GM21447 (cell line): ENCODE results near the gene CHP2.
"Not testable (repeated sequence)": the region's sequence is repeated elsewhere in the genome, so short reads cannot be mapped to it uniquely, and the experiment has no call there.

Source experiments
- ATAC-seq: cut with Tn5 transposase; IDR thresholded peaks from one replicate; pipeline ENCODE4 v1.9.1; 2021; ENCODE audit not compliant: unreplicated experiment

The CHP2 gene

DNA sequence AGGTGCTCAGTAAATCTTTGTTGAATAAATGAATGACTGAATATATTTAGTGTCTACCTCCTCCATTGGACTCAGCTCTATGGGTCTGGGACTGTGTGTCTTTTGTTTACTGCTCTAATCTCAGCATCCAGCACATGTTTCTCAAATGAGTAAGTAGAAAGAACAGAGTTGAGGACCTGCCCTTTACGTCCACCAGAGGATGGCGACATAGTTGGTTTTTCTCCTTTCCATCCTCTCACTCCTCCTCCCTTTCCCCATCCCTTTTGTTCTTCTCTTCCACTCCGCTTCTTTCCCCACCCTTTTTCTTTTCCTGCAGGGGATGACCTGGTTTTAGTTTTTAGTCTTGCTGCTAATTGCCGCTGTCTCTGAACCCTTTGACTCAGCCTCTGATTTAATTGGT lies 12.1 kb upstream of the CHP2 start:
- no peak for ATAC-seq

DNA sequence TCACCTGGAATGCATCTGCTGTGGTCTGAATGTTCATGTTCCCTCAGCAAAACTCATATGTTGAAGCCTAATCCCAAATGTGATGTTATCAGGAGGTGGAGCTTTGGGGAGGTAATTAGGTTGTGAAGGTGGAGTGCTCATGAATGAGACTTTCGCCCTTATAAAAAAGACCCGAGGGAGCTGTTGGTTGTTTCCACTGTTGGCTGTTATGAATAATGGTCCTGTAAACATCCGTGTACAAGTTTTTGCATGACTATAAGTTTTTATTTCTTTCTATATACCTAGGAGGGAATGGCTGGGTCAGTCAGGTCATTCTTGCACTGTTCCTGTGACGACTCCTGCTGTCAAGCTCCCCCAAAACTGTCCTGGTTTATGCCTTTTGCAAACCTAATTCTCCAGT lies 9.6 kb upstream of the CHP2 start:
- ATAC-seq, result no peak

DNA sequence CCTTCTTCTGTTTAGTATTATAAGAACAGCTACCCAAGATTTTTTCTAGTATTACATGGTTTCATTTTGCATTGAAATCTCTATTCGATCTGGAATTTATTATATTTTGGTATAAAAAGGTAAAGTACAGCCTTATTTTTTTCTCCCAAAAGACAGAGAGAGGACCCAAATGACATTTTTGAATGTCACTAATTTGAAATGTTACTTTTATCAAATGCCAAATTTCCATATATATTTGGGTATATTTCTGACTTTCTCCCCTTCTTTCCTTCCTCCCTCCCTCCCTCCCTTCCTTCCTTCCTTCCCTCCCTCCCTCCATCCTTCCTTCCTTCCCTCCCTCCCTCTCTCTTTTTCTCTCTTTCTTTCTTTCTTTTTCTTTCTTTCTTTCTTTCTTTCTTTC lies 6.2 kb upstream of the CHP2 start:
- ATAC-seq, result no peak

DNA sequence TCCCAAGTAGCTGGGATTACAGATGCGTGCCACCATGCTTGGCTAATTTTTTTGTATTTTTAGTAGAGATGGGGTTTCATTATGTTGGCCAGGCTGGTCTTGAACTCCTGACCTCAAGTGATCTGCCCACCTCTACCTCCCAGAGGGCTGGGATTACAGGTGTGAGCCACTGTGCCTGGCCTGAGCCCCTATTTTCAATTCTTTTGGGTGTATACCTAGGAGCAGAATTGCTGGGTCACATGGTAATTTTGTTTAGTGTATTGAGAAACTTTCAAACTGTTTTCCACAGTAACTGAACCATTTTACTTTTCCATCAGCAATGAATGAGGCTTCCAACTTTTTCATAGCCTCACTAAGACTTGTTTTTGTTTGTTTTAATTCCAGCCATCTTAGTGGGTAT lies 3.8 kb upstream of the CHP2 start:
- not testable (repeated sequence) for ATAC-seq

DNA sequence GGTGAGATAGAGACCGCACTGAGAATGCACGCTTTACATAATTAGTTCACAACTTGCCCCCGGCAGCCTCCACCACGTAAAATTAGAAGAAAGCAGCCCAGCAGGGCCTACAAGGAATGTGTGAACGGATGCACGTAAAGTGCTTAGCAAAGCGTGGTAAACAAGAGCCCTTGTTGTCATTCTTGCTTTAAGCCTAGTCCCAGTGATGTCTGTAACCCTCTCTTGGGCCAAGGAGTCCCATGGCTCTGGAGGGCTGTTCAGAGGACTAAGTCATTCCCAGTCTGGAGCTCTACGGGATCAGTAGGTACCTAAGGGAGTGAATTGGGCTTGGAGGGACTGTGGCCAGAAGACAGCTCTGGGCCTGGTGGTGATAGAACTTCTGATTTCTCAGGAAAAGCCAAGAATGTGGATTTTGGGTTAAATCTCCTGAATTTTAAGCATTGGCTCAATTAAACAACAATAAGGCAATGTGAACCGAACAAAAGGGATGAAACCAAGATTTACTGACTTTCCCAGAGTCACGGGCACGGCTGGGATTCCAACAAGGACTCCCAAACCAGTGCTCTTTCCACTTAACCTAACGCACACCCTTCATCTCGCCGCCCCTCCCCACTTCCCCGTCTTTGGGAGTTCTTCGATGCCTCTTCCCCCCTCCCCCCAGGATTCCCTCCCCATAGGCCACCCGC lies 775 bp upstream of the CHP2 start:
- no peak for ATAC-seq

DNA sequence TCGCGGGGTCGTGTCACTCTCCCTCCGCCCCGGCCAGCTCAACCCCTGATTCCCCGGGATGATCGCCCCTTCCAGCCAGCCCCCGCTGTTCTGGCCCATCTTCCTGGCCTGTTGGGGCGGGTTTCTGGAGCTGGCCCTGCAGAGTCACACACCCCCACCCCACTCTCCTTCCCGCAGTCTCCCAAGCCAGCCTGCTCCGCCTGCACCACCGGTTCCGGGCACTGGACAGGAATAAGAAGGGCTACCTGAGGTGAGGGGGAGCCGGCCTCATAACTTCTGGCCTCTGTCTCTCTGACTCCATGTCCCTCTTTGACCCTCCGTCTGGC lies 621 bp downstream of the CHP2 start:
- ATAC-seq, result no peak

DNA sequence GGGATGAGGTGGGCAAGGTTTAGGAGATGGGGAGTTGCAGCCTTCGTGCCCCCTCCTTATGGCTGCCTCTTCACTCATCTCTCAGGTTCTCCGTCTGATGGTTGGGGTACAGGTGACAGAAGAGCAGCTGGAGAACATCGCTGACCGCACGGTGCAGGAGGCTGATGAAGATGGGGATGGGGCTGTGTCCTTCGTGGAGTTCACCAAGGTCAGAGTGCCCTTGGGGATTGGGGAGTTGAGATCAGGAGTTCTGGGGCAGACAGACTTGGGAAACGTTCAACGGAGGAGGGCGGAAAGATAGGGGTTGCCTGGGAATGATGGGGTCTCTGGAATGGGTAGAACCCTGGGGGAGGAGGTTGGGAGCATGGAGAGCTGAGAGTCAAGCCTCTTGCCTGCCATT lies 2.3 kb downstream of the CHP2 start:
- no peak for ATAC-seq

DNA sequence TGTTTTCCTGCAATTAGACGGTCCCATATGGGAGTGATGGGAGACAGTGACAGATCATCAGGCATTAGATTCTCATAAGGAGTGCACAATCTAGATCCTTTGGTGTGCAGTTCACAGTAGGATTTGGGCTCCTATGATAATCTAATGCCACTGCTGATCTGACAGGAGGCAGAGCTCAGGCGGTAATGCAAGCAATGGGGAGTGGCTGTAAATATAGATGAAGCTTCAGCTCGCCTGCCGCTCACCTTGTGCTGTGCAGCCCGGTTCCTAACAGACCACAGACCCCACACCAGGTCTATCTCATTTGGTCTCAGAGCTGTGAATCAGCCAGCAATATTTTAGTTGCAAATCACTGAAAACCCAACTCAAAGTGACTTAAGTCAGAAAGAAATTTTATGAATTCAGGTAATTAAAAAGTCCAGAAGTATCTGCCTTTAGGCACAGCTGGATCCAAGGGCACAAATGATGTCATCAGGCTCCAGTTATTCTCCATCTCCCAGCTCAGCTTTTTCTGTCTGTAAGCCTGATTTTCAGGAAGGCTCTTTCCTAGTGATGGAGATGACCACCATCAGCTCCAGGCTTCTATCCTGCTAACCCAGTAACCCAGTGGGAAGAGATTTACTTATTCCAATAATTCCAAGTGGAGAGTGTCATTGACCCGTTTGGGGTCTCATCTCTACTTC lies 3.3 kb downstream of the CHP2 start:
- ATAC-seq, result no peak

DNA sequence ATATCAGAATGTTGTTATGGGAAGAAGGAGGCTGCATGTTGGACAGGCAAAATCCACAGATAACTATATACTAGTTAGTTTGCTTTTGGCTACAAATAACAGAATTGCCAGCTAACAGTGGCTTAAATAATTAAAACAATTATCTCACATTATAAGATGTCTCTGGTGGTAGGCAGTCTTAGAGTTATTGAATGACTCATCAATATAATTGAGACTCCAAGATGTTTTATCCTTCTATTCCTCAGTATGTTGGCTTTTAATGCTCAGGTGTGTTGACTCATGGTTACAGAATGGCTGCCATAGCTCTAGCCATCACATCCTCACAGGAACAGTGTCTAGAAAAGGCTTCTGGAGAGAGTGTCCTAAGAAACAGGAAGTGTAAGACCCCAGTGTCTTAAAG lies 11.1 kb downstream of the CHP2 start:
- ATAC-seq, result no peak

DNA sequence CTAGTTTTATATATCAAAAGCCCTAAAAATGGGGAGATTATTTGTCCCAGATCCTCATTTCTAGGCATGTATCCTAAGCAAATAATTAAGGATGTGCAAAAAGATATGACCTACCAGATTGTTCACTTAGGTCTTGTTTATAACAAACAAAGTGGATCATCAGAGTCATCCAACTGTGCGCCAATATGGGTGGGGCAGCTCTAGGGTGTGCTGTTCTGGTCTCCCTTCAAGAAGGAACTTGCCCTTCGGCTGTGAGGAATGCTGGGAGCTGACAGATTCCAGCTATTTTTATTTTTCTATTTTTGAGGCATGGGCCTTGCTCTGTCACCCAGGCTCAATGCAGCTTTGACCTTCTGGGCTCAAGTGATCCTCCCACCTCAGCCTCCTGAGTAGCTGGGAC lies 13.8 kb downstream of the CHP2 start:
- ATAC-seq, result no peak

DNA sequence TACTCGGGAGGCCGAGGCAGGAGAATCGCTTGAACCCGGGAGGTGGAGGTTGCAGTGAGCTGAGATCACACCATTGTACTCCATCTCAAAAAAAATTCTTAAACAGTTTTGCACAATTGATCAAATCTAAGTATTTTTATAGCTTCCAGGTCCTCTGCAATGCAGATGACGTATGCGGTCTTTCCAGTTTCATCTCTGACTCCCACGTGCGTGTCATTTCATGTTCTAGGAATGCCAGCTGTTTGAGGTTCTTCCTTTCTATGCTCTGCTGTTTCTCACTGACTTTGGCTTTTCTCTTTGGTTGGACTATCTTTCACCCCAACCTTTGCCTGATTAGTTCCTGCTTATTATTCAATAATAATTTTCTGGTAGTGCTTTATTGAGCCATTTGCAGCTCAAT lies 16.2 kb downstream of the CHP2 start:
- ATAC-seq, result no peak

DNA sequence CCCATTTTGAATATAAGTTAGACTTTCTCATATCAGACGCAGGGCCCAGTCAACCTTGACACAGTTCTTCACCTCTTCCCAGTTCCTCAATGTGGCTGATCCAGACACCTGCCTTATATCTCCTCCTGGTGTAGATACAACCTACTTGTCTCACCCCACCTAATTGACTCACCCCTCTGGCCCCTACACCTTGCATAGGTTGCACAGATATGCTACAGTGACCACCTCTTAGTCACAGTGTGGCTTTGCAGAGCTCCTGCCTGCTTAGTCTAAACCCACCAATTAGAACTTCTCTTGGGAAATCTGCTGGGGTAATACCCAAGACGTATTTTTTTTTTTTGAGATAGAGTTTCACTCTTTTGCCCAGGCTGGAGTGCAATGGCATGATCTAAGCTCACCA lies 16.8 kb downstream of the CHP2 start:
- ATAC-seq, result no peak

DNA sequence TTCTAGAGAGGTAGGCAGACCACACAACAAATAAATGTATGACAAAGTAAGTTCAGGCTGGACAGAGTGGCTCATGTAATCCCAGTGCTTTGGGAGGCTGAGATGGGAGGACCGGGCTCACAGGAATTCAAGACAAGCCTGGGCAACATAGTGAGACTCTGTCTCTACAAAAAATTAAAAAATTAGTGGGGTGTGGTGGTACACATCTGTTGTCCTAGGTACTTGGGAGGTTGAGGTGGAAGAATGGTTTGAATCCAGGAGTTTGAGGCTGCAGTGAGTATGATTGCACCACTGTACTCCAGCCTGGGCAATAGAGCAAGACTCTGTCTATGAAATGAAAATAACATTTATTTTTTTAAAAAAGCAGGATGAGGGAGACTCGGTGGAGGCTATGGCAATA lies 18.5 kb downstream of the CHP2 start:
- ATAC-seq, result no peak

DNA sequence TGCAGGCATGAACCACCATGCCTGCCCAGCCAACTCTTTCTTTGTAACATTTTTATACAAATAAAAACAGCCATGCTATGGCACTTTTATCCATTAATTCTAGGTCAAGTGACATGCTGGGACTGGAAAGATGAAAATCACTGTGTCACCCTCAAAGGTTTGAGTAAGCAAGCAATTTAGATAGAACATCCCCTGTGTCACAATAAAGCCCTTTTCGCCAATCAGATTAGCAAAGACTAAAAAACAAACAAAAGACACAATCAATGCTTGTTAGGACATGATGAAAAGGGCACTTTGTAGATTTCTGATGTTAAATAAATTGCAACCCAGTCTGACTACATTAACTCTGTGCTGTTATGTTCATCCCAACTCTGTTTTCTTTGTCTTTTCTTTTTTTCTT lies 26.4 kb downstream of the CHP2 start:
- ATAC-seq, result no peak

DNA sequence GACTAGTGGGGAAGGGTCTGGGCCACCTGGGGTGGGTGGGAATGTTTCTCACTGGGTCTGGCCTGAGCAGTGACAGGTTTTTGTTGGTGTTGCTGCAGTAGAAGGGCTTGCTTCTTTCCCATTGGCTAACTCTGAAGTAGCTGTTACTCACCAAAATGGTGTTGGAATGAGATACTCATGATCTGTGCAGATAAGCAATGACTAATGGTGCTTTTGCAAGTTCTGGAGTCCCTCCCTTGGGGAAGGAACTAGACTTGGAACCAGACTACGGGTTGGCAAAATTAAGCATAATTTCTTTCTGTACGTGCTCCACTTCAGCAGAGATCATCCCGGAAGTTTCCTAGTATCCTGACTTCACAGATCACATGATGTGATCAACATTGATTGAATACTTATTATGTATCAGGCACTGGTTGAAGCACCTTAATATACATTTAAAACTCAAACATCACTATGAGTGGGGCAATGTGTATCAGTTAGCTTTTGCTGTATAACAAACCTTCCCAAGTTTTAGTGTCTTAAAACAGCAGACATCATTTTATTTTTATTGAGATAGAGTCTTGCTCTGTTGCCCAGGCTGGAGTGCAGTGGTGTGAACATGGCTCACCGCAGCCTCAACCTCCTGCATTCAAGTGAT lies 30.1 kb downstream of the CHP2 start:
- no peak for ATAC-seq

DNA sequence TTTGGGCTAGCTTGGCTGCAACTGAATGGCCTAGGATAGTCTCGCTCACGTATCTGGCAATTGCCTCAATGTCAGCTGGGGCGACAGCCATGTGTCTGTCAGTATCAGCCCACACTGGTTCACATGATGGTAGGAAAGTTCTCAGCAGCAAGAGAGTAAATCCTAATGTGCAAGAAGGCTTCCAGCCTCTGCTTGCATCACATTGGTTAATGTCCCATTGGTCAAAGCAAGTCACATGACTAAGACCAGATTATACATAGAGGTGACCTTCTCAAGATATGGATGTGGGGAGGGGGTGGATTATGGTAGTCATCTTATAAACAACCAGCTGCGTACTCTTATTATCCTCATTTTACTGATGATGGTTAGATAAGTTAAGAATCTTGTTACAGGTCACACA lies 31.0 kb downstream of the CHP2 start:
- ATAC-seq, result no peak

DNA sequence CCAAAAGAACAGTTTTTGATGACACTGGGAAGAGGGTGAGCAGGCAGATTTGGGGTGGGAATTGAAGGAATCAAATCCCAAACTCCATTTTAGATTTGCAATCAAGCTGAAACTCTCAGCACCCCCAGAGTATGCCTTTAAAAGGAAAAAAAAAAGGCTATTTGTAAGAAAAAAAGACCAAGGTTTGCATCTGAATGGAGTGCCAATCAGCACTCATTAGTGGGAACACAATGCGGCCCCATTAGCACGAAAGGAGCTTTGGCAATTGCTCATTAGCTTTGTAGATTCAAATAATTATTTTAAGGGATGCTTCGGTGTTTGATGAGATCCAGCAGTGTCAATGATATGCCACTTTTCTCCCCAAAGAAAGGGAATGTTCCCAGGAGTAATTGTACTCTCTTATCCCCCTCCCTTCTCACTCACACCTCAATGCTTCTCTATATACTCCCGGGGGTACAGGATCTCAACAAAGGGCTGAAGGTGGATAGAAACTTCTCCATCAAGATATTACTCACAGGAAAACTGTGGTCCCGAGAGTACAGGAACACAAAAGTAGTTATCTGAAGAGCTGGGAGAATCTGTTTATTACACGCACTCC lies 32.2 kb downstream of the CHP2 start:
- ATAC-seq, result no peak

DNA sequence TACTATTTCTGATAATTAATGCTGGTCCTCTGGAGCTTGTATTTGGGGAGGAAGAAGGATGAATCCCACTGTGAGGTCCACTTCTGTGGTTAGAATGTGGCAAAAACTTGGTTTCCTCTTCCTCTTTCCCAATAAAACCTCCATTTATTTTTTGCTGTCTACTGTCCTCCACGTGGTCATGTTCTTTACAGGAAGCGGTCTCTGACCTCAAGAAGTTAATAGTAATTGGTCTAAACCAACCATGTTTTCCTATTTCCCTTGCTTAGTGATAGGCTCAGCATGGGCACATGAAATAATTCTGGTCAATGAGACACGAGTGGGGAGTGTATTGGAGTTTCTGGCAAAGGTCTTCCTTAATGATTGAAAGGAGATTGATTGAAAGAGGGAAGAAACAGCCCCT lies 33.9 kb downstream of the CHP2 start:
- ATAC-seq, result no peak

DNA sequence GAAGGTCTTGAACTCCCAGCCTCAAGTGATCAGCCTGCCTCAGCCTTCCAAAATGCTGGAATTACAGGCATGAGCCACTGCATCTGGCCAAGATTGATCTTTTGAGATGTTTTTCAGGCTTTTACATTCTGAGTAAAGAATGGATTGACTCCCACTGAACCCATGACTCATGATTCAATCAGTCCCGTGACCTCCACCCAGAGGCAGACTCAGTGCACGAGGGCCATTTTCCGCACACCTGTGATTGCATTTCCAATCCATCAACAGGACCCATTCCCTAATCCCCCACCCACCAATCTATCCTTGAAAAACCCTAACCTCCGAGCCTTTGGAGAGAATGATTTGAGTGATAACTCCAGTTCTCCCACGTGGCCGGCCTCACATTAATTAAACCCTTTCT lies 40.6 kb downstream of the CHP2 start:
- ATAC-seq, result no peak

DNA sequence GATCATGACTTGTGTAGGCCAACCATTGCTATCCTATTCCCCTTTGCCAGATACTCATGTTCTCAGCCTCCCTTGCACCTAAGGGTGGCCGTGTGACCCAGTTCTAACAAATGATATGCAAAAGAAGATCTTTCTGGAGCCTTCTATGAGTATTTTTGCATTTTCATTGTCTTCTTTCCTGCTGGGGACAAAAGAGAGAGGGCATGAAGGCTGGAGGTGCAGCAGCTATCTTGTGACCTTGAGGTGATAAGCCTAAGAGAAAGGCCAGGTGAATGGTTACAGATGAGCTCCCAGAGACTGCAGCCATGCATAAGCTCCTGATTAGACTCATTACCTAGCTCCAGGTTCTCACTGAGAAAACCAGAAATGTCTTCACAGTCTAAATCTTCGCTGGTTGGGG lies 42.1 kb downstream of the CHP2 start:
- no peak for ATAC-seq

DNA sequence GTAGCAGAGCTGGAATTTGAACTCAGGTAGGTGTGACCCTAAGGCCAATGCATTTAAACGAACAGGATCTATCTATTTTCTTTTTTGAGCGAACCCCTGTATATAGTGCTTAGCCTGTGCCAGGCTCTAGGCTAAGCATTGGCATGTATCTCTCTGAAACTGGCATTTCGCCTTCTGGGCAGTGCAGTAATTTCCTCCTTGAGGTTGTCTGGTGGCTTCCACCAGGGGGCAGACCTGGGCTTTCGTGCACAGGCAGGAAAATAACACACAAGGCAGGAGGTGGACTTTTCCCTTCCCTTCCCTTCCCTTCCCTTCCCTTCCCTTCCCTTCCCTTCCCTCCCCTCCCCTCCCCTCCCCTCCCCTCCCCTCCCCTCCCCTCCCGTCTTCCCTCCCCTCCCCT lies 46.6 kb downstream of the CHP2 start:
- no peak for ATAC-seq

DNA sequence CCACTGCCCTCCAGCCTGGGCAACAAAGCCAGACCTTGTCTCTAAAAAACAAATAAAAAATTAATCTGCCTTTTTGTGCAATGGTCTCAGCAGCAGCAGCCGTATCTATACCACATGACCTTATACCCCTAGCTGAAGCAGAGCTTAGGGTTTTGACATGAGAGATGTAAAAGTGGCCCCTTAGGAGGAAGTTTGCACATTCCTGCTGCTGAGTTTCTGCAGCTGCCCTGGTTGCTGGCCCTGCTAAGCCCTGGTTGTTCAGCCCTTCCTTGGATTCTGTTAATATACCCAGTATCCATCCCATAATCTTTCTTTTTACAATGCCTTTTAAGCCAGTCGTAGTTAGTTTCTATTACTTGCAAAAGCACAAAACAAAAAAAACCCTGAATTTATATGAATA lies 48.0 kb downstream of the CHP2 start:
- no peak for ATAC-seq
